Activated CD8-positive, alpha-beta T cell treated with anti-CD3 and anti-CD28 coated beads for 36 hours (primary cell): ENCODE results near the gene IP6K1. TPM values are rescaled to one million over a fixed set of nuclear protein-coding genes. Genes with fewer than 3 reads are reported as not detected.

Experiments
- ATAC-seq: fragments of 200-7000 bp; cut with Tn5 transposase; one replicate; pipeline ENCODE4 v1.10.0; 2021; ENCODE audit warnings: mild to moderate bottlenecking, moderate library complexity
- CTCF ChIA-PET: fragments of 350-600 bp; sonication (Branson Sonifier 250); formaldehyde crosslinking; loops from one replicate; lab custom pipeline; 2021; ENCODE audit warnings: antibody characterized with exemption; lab: Charles Lee
- POLR2A ChIA-PET: fragments of 350-600 bp; sonication (Branson Sonifier 250); formaldehyde crosslinking; loops from one replicate; lab custom pipeline; 2021; ENCODE audit warnings: antibody characterized with exemption; lab: Charles Lee
- DNase-seq: peaks from one replicate; pipeline ENCODE4 v3.0.0-alpha.2; 2020
- H3K27ac Mint-ChIP-seq: one replicate; pipeline ENCODE4 v1.8.0; 2021; ENCODE audit warnings: mild to moderate bottlenecking, mixed read lengths
- H3K27me3 Mint-ChIP-seq: one replicate; pipeline ENCODE4 v1.8.0; 2021; ENCODE audit warnings: mixed read lengths
- H3K36me3 Mint-ChIP-seq: one replicate; pipeline ENCODE4 v1.8.0; 2021; ENCODE audit warnings: low read depth, mixed read lengths
- H3K4me1 Mint-ChIP-seq: one replicate; pipeline ENCODE4 v1.8.0; 2021; ENCODE audit warnings: low read depth, mixed read lengths
- H3K4me3 Mint-ChIP-seq: one replicate; pipeline ENCODE4 v1.8.0; 2021; ENCODE audit warnings: mild to moderate bottlenecking, moderate library complexity, mixed read lengths
- H3K9me3 Mint-ChIP-seq: one replicate; pipeline ENCODE4 v1.8.0; 2021; ENCODE audit warnings: mixed read lengths
- CTCF ChIP-seq: fragments of 200-600 bp; IDR thresholded peaks from one replicate; pipeline ENCODE4 v1.8.0; 2022; ENCODE audit warnings: antibody characterized with exemption, mild to moderate bottlenecking
- intact Hi-C: fragments of 100-400 bp; cut with micrococcal nuclease; formaldehyde crosslinking; loops from one replicate; pipeline ENCODE4 v1.10.0; 2022
- total RNA-seq, 2 experiments: library from RNA; stranded (reverse); gene quantifications; one replicate each; pipeline ENCODE4 v1.2.3, GENCODE V29; 2021

IP6K1 gene
- total RNA-seq, 2 experiments from 2014 or later: 23.5 to 24.2 TPM

GRCh38 chr3:49790626-49791411, 4.5 kb upstream of the IP6K1 start:
- POLR2A ChIA-PET: interaction anchor here (1.2 kb wide), 1 partner anchor 9 kb away, joined by 4 read pairs; the partner anchor contains the start of gene CDHR4
- H3K4me1 Mint-ChIP-seq: peaks cover 15% of the 10 kb centered on the region

GRCh38 chr3:49788056-49788455, 1.7 kb upstream of the IP6K1 start:
- ChIA-PET POLR2A (interaction anchor here (1.6 kb wide), 2 partner anchors 15 to 19 kb away, joined by 4 to 6 read pairs; partner anchors contain the start of gene INKA1), CTCF (interaction anchor here (0.8 to 3.3 kb wide), 5 partner anchors 12 to 69 kb away, joined by 3 to 30 read pairs (median 5); partner anchors contain the start of genes AMIGO3, CDHR4 and INKA1)
- intact Hi-C loops: no loop called here
- Mint-ChIP-seq H3K4me3 (no peak overlapping the region), H3K4me1 (peaks cover 30% of the 10 kb centered on the region), H3K36me3 (peaks cover 10% of the 10 kb centered on the region), H3K27me3 (peaks cover 1% of the 10 kb centered on the region), H3K27ac (no peak overlapping the region), H3K9me3 (no peaks in the 10 kb centered on the region)
- DNase-seq: no peak
- no peak for TF ChIP-seq CTCF
- ATAC-seq: no peak

More at GRCh38 chr3:49790626-49791411, 4.5 kb upstream of the IP6K1 start:
- no peak overlapping the region for H3K27ac Mint-ChIP-seq
- intact Hi-C loops: no loop called here
- CTCF ChIA-PET: interaction anchor here (0.7 to 3.6 kb wide), 3 partner anchors 12 to 251 kb away, joined by 3 to 14 read pairs (median 4); partner anchors contain the start of gene INKA1
- no peaks in the 10 kb centered on the region for H3K36me3 Mint-ChIP-seq
- TF ChIP-seq CTCF: no peak
- no peaks in the 10 kb centered on the region for H3K9me3 Mint-ChIP-seq
- H3K27me3 Mint-ChIP-seq: peaks cover 1% of the 10 kb centered on the region
- H3K4me3 Mint-ChIP-seq: no peak overlapping the region
- DNase-seq: no peak
- ATAC-seq: no peak

- ATAC-seq: no peak
- peaks cover 10% of the 10 kb centered on the region for H3K36me3 Mint-ChIP-seq
Measured at GRCh38 chr3:49787536-49787935, 1.2 kb upstream of the IP6K1 start.

GRCh38 chr3:49787182-49787464, 781 bp upstream of the IP6K1 start:
- TF ChIP-seq CTCF: no peak
- intact Hi-C loops: no loop called here
- peaks cover 32% of the 10 kb centered on the region for H3K4me1 Mint-ChIP-seq
- CTCF ChIA-PET: interaction anchor here (1.7 to 3.3 kb wide), 3 partner anchors 16 to 68 kb away, joined by 5 to 30 read pairs (median 15); partner anchors contain the start of genes AMIGO3 and INKA1
- peak overlapping the region; percentile 96 for H3K27ac Mint-ChIP-seq
- POLR2A ChIA-PET: interaction anchor here (1.6 kb wide), 3 partner anchors 14 to 19 kb away, joined by 4 to 8 read pairs (median 6); partner anchors contain the start of gene INKA1
- H3K9me3 Mint-ChIP-seq: no peaks in the 10 kb centered on the region
- H3K27me3 Mint-ChIP-seq: peaks cover 1% of the 10 kb centered on the region
- peaks cover 13% of the 10 kb centered on the region for H3K36me3 Mint-ChIP-seq
- ATAC-seq (no peak), DNase-seq (no peak)
- H3K4me3 Mint-ChIP-seq: peak overlapping the region; percentile 89

More at GRCh38 chr3:49787536-49787935, 1.2 kb upstream of the IP6K1 start:
- H3K4me1 Mint-ChIP-seq: peaks cover 30% of the 10 kb centered on the region
- peaks cover 1% of the 10 kb centered on the region for H3K27me3 Mint-ChIP-seq
- ChIA-PET CTCF (interaction anchor here (0.8 to 3.3 kb wide), 5 partner anchors 12 to 68 kb away, joined by 3 to 30 read pairs (median 5); partner anchors contain the start of genes AMIGO3, CDHR4 and INKA1), POLR2A (interaction anchor here (1.6 kb wide), 2 partner anchors 16 to 19 kb away, joined by 4 to 6 read pairs; partner anchors contain the start of gene INKA1)
- intact Hi-C loops: no loop called here
- H3K4me3 Mint-ChIP-seq: peak overlapping the region; percentile 89
- H3K9me3 Mint-ChIP-seq: no peaks in the 10 kb centered on the region
- H3K27ac Mint-ChIP-seq: peak overlapping the region; percentile 96
- no peak for DNase-seq
- TF ChIP-seq CTCF: no peak
